K562 (cell line): ENCODE data around the gene PLCB1. TPM values are rescaled to one million over a fixed set of nuclear protein-coding genes. Genes with fewer than 3 reads are reported as not detected.

ENCODE experiments used
- ATAC-seq: fragments of 200-7000 bp; cut with Tn5 transposase; 3 replicates; pipeline ENCODE4 v1.9.1; 2020; ENCODE audit warnings: moderate library complexity
- BruUV-seq: library from RNA; stranded (reverse); fragments of 400-500 nt; replicated peaks from 2 replicates; lab custom pipeline; 2021; lab: Mats Ljungman, UMichigan
- CTCF ChIA-PET: fragments of 300-600 bp; formaldehyde crosslinking; extraction: SDS; loops from one replicate; lab custom pipeline; 2021; ENCODE audit warnings: low intra/inter-chr PET ratio; lab: Yijun Ruan, JAX
- POLR2A ChIA-PET: fragments of 300-600, 350-650 bp; sonication (Branson Sonifier 250); formaldehyde crosslinking; extraction: SDS; loops from one replicate; lab custom pipeline; 2021; ENCODE audit warnings: antibody characterized with exemption, inconsistent platforms; lab: Yijun Ruan, JAX
- DNase-seq, 4 experiments: peaks; one replicate each; pipeline versions ENCODE4 v3.0.0 to v3.0.0-alpha.2; 2011 to 2018; ENCODE audit warnings: low spot score in 3 of 4, mixed read lengths in 3 of 4; ENCODE audit errors: extremely low read depth in 1 of 4
- FAIRE-seq: peaks from 2 replicates; lab custom pipeline; 2011; peaks lifted over from hg19 to GRCh38; lab: Jason Lieb, UNC
- H2AFZ ChIP-seq: 2 replicates; pipeline ENCODE4 v1.6.0; 2011; ENCODE audit warnings: low read depth, low read length, control low read depth, inconsistent platforms
- H3K27ac ChIP-seq: fragments of 200-600 bp; 3 replicates; pipeline ENCODE4 v1.8.0; 2011; ENCODE audit warnings: low read depth, mild to moderate bottlenecking, control low read depth, inconsistent platforms, low read length, moderate library complexity, mixed read lengths; ENCODE audit errors: extremely low read depth
- H3K27me3 ChIP-seq, 2 experiments: fragments of 300-600 bp in 1 of 2; 2 replicates in 1 of 2; 3 replicates in 1 of 2; pipeline versions ENCODE4 v1.6.0 to v1.8.0; 2011; ENCODE audit warnings: inconsistent platforms in 2 of 2, low read length in 2 of 2, mild to moderate bottlenecking in 1 of 2, mixed read lengths in 1 of 2, moderate library complexity in 1 of 2; ENCODE audit not compliant: control insufficient read depth in 2 of 2, insufficient read depth in 2 of 2
- H3K36me3 ChIP-seq: fragments of 300-600 bp; 3 replicates; pipeline ENCODE4 v1.8.0; 2011; ENCODE audit warnings: mild to moderate bottlenecking, low read length, inconsistent platforms; ENCODE audit not compliant: control insufficient read depth, insufficient read depth
- H3K4me1 ChIP-seq, 2 experiments: fragments of 200-600 bp in 1 of 2; replicated peaks in 1 of 2; 2 replicates in 1 of 2; 3 replicates in 1 of 2; pipeline versions ENCODE4 v1.5.1 to v1.8.0; 2011; ENCODE audit warnings: inconsistent platforms in 2 of 2, low read length in 2 of 2, mild to moderate bottlenecking in 1 of 2, mixed read lengths in 1 of 2, moderate library complexity in 1 of 2; ENCODE audit not compliant: control insufficient read depth in 2 of 2, insufficient read depth in 2 of 2
- H3K4me2 ChIP-seq: 2 replicates; pipeline ENCODE4 v1.6.1; 2011; ENCODE audit warnings: low read length, control low read depth, inconsistent platforms, mixed read lengths; ENCODE audit not compliant: insufficient read depth
- H3K4me3 ChIP-seq: fragments of 200-600 bp; sonication (generic), shearing (Covaris generic); 2 replicates; pipeline ENCODE4 v1.5.1; 2016; ENCODE audit warnings: control low read depth, inconsistent platforms
- H3K79me2 ChIP-seq: fragments of 200-600 bp; 3 replicates; pipeline ENCODE4 v1.8.0; 2011; ENCODE audit warnings: low read length, inconsistent platforms; ENCODE audit not compliant: control insufficient read depth, insufficient read depth
- H3K9ac ChIP-seq, 2 experiments: 2 replicates each; pipeline versions ENCODE4 v1.6.0 to v1.6.1; 2011; ENCODE audit warnings: low read depth in 2 of 2, low read length in 2 of 2, control low read depth in 1 of 2, inconsistent platforms in 1 of 2, mild to moderate bottlenecking in 1 of 2, mixed read lengths in 1 of 2; ENCODE audit not compliant: insufficient read depth in 1 of 2
- H3K9me1 ChIP-seq: one replicate; pipeline ENCODE4 v1.6.0; 2011; ENCODE audit warnings: inconsistent platforms, mild to moderate bottlenecking, low read length, moderate library complexity; ENCODE audit not compliant: control insufficient read depth, insufficient read depth
- H3K9me3 ChIP-seq: replicated peaks from 2 replicates; pipeline ENCODE4 v1.5.1; 2011; ENCODE audit warnings: low read depth, low read length, inconsistent platforms; ENCODE audit not compliant: control insufficient read depth, insufficient read depth
- H4K20me1 ChIP-seq: replicated peaks from 2 replicates; pipeline ENCODE4 v1.6.1; 2011; ENCODE audit warnings: low read length, inconsistent platforms, mixed read lengths; ENCODE audit not compliant: control insufficient read depth, insufficient read depth
- BRF2 ChIP-seq: IDR thresholded peaks from 3 replicates; pipeline ENCODE4 v1.6.1; 2011; ENCODE audit warnings: borderline replicate concordance, mild to moderate bottlenecking; ENCODE audit not compliant: insufficient read length, insufficient read depth
- CHD1 ChIP-seq: fragments of 200-600 bp; sonication (generic); IDR thresholded peaks from one replicate; pipeline ENCODE4 v1.6.1; 2012; ENCODE audit warnings: mild to moderate bottlenecking, moderate library complexity, low read length, inconsistent platforms
- HDAC2 ChIP-seq: fragments of 450-650 bp; IDR thresholded peaks from 2 replicates; pipeline ENCODE4 v1.6.1; 2016; ENCODE audit warnings: mild to moderate bottlenecking
- KLF6 ChIP-seq: fragments of 250-450 bp; sonication (Bioruptor Pico); IDR thresholded peaks from 2 replicates; pipeline ENCODE4 v1.4.0; 2020; ENCODE audit warnings: mild to moderate bottlenecking, moderate library complexity, borderline replicate concordance
- MCM5 ChIP-seq: fragments of 450-650 bp; IDR thresholded peaks from 2 replicates; pipeline ENCODE4 v1.6.1; 2016; ENCODE audit warnings: low read depth
- MYBL2 ChIP-seq, 2 experiments: fragments of 450-650 bp in 1 of 2; sonication (generic) in 1 of 2; formaldehyde crosslinking in 1 of 2; IDR thresholded peaks; 2 replicates each; pipeline versions ENCODE4 v1.6.1 to v1.8.1; 2017 to 2022; ENCODE audit warnings: borderline replicate concordance in 1 of 2, inconsistent platforms in 1 of 2, low read depth in 1 of 2, mild to moderate bottlenecking in 1 of 2, missing genetic modification reagents in 1 of 2, moderate library complexity in 1 of 2
- NCOA6 ChIP-seq: fragments of 450-650 bp; IDR thresholded peaks from 2 replicates; pipeline ENCODE4 v1.6.1; 2017; ENCODE audit warnings: mild to moderate bottlenecking
- RAD21 ChIP-seq, 2 experiments: fragments of 250-450 bp in 1 of 2; fragments of 450-650 bp in 1 of 2; sonication (Bioruptor Pico) in 1 of 2; formaldehyde crosslinking in 1 of 2; IDR thresholded peaks in 1 of 2; conservative IDR thresholded peaks in 1 of 2; 2 replicates each; pipeline versions ENCODE4 v1.4.0 to v1.8.0; 2020 to 2022; ENCODE audit warnings: mild to moderate bottlenecking in 2 of 2, moderate library complexity in 1 of 2
- RBM39 ChIP-seq: fragments of 200-400 bp; formaldehyde crosslinking; optimal IDR thresholded peaks from 2 replicates; pipeline ENCODE3; 2018; ENCODE audit warnings: low read depth, low read length
- SMARCB1 ChIP-seq: IDR thresholded peaks from 2 replicates; pipeline ENCODE4 v1.6.1; 2011; ENCODE audit warnings: improper control_type of control experiment, low read depth; ENCODE audit not compliant: insufficient read length
- SRSF1 ChIP-seq: fragments of 200-400 bp; formaldehyde crosslinking; IDR thresholded peaks from 2 replicates; pipeline ENCODE4 v1.6.1; 2017; ENCODE audit warnings: mild to moderate bottlenecking, low read depth, low read length, moderate library complexity
- TEAD2 ChIP-seq: fragments of 450-650 bp; IDR thresholded peaks from 2 replicates; pipeline ENCODE4 v1.6.1; 2016; ENCODE audit warnings: missing genetic modification characterization, control low read depth, missing compliant biosample characterization
- THAP7 ChIP-seq: fragments of 250-450 bp; sonication (Bioruptor Pico); IDR thresholded peaks from 2 replicates; pipeline ENCODE4 v1.5.0; 2021
- TRIM25 ChIP-seq: fragments of 450-650 bp; IDR thresholded peaks from 2 replicates; pipeline ENCODE4 v1.7.0; 2016; ENCODE audit warnings: borderline replicate concordance
- USF1 ChIP-seq: sonication (generic); formaldehyde crosslinking; IDR thresholded peaks from 2 replicates; pipeline ENCODE4 v1.9.0; 2022; ENCODE audit warnings: mild to moderate bottlenecking, missing genetic modification reagents
- ZNF41 ChIP-seq: fragments of 250-450 bp; sonication (Bioruptor Pico); conservative IDR thresholded peaks from 2 replicates; pipeline ENCODE4 v1.4.0; 2020; ENCODE audit warnings: mild to moderate bottlenecking
- ZNF57 ChIP-seq: fragments of 450-650 bp; formaldehyde crosslinking; IDR thresholded peaks from 2 replicates; pipeline ENCODE4 v1.4.0; 2020; ENCODE audit warnings: mild to moderate bottlenecking, moderate library complexity
- ZNF75A ChIP-seq: fragments of 450-650 bp; formaldehyde crosslinking; IDR thresholded peaks from 2 replicates; pipeline ENCODE4 v1.4.0; 2020; ENCODE audit warnings: mild to moderate bottlenecking
- WGBS: fragments of 100-300 bp; shearing (Covaris generic); methylation state at CpG from one replicate; pipeline ENCODE4 v1.1.6; 2016; ENCODE audit warnings: low coverage, mixed read lengths; ENCODE audit not compliant: insufficient coverage; ENCODE audit errors: missing lambda C conversion rate; 5-methylcytosine and 5-hydroxymethylcytosine counted together
- in situ Hi-C: fragments of 300-500 bp; cut with MboI; formaldehyde crosslinking; loops from 4 replicates; pipeline ENCODE4 v1.15.0; 2018; ENCODE audit warnings: inconsistent platforms, mixed read lengths
- intact Hi-C: fragments of 100-400 bp; cut with micrococcal nuclease; formaldehyde crosslinking; loops from 2 replicates; pipeline ENCODE4 v1.14.2; 2022
- polyA plus RNA-seq, 8 experiments: library from polyadenylated mRNA; depleted of rRNA in 4 of 8; stranded (reverse) in 5 of 8; unstranded in 3 of 8; fragments of >200 nt; fragmentation: Nextera tagmentation in 2 of 8; fragmentation: Illumina TruSeq in 1 of 8; extraction: Ambion mirVana in 2 of 8; extraction: Trizol in 1 of 8; gene quantifications; 2 replicates each; pipeline versions ENCODE4 v1.2.1 to v1.2.3, GENCODE V29; 2011 to 2014; ENCODE audit warnings: inconsistent platforms in 1 of 8, missing spikeins in 1 of 8
- total RNA-seq, 7 experiments: library from RNA; depleted of rRNA in 6 of 7; stranded (reverse); fragments of >200 nt in 6 of 7; fragmentation: Illumina TruSeq in 2 of 7; extraction: Trizol in 2 of 7; gene quantifications; 2 replicates each; pipeline versions ENCODE4 v1.2.1 to v1.2.3, GENCODE V29; 2011 to 2021; ENCODE audit warnings: low replicate concordance in 1 of 7

The PLCB1 gene
- total and polyA plus RNA-seq, 9 of the 15 experiments (the other 6 are each of a cell fraction or from before 2014, with no cell fraction given) = 0.34 to 3.1 (median 1.3) TPM

GRCh38 chr20:8367689-8368088, 235.6 kb downstream of the PLCB1 start:
- no peaks in the 10 kb centered on the region for H4K20me1 ChIP-seq
- no peak overlapping the region for H2AFZ ChIP-seq
- no peaks in the 10 kb centered on the region for H3K27me3 ChIP-seq
- no TSS peak for BruUV-seq
- H3K9me1 ChIP-seq = no peaks in the 10 kb centered on the region
- H3K9me3 ChIP-seq = no peaks in the 10 kb centered on the region
- CTCF ChIA-PET = no interaction called here
- no peak overlapping the region for H3K4me3 ChIP-seq
- no peaks in the 10 kb centered on the region for H3K79me2 ChIP-seq
- WGBS = 2% methylated on average over 7 of the region's 7 CpGs
- H3K27ac ChIP-seq = no peak overlapping the region
- no peaks in the 10 kb centered on the region for H3K4me1 ChIP-seq
- POLR2A ChIA-PET = no interaction called here
- no peaks in the 10 kb centered on the region for H3K36me3 ChIP-seq
- FAIRE-seq = no peak
- no peak overlapping the region for H3K4me2 ChIP-seq
- no peak overlapping the region for H3K9ac ChIP-seq
- intact Hi-C loops (no loop called here), in situ Hi-C loops (no loop called here)
- no peak for DNase-seq
- ATAC-seq = no peak
- TF ChIP-seq SMARCB1 = no peak
- no peak for TF ChIP-seq KLF6 (CRISPR knock-in tag)
- no peak for TF ChIP-seq ZNF75A (CRISPR knock-in tag)
- no peak for TF ChIP-seq THAP7 (CRISPR knock-in tag)
- no peak for TF ChIP-seq MCM5
- no peak for TF ChIP-seq RAD21 (CRISPR knock-in tag; conservative IDR thresholded peaks at IDR 0.05 in 1 of 2, IDR thresholded peaks at IDR 0.05 in 1 of 2)
- no peak for TF ChIP-seq MYBL2 (IDR thresholded peaks at IDR 0.05; ENCODE audit: low read depth)
- TF ChIP-seq MYBL2 (CRISPR knock-in tag; IDR thresholded peaks at IDR 0.05; ENCODE audit: borderline replicate concordance) = no peak
- TF ChIP-seq HDAC2 = no peak
- TF ChIP-seq ZNF41 (CRISPR knock-in tag) = no peak
- no peak for TF ChIP-seq RBM39
- TF ChIP-seq NCOA6 = no peak
- no peak for TF ChIP-seq SRSF1
- no peak for TF ChIP-seq ZNF57
- no peak for TF ChIP-seq BRF2
- no peak for TF ChIP-seq USF1
- TF ChIP-seq TRIM25 = no peak
- TF ChIP-seq CHD1 = no peak
- no peak for TF ChIP-seq TEAD2 (tag)
